HL-60 (cell line): ENCODE measurements around the gene CFAP99.

Source experiments
- GABPA ChIP-seq: IDR thresholded peaks from 2 replicates; pipeline ENCODE4 v1.6.1; 2012; ENCODE audit warnings: low read depth
- POLR2AphosphoS5 ChIP-seq: IDR thresholded peaks from 2 replicates; pipeline ENCODE4 v1.6.1; 2012; ENCODE audit warnings: low read depth
- SPI1 ChIP-seq: IDR thresholded peaks from 2 replicates; pipeline ENCODE4 v1.6.1; 2012; ENCODE audit warnings: low read depth, mild to moderate bottlenecking, borderline replicate concordance
- TF ChIP-seq, protein P1 (sequence below): IDR thresholded peaks from one replicate; pipeline ENCODE4 v1.5.1; 2011; ENCODE audit warnings: low read length, control low read depth, inconsistent platforms; ENCODE audit not compliant: insufficient read depth

DNA sequence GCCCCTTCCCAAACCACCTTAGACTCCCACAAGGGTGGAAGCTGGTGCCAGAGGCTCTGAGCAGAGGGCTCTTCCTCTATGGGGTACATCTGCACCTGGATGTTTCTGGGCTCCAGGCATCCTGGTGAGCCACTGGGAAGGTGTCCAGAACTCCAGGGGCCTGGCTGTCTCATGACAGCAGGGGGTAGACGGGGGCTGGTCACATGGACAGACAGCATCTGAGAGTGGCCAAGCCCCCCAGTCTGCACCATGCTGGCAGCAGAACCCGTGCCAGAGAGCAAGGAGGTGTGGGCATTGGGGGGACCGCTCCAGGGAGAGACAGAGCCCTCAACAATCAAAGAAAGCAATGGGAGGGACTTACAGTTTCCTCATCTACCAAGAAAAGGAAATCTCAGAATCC lies 39.9 kb upstream of the CFAP99 start:
- TF ChIP-seq, protein P1, sequence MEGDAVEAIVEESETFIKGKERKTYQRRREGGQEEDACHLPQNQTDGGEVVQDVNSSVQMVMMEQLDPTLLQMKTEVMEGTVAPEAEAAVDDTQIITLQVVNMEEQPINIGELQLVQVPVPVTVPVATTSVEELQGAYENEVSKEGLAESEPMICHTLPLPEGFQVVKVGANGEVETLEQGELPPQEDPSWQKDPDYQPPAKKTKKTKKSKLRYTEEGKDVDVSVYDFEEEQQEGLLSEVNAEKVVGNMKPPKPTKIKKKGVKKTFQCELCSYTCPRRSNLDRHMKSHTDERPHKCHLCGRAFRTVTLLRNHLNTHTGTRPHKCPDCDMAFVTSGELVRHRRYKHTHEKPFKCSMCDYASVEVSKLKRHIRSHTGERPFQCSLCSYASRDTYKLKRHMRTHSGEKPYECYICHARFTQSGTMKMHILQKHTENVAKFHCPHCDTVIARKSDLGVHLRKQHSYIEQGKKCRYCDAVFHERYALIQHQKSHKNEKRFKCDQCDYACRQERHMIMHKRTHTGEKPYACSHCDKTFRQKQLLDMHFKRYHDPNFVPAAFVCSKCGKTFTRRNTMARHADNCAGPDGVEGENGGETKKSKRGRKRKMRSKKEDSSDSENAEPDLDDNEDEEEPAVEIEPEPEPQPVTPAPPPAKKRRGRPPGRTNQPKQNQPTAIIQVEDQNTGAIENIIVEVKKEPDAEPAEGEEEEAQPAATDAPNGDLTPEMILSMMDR: no peak
- TF ChIP-seq SPI1 (no peak), POLR2AphosphoS5 (no peak), GABPA (no peak)
